Activated T-helper 2 cell treated with anti-CD3 and anti-CD28 coated beads, Interferon-gamma antibody, Interleukin-2, Interleukin-4, amounts not matched to agents 10 μg/mL and 5 μg/mL and 100 μg/mL, durations not matched to agents 14 hours and 24 hours and 36 hours (primary cell): Measurements from ENCODE around the gene SUFU. TPM values are rescaled to one million over a fixed set of nuclear protein-coding genes. Genes with fewer than 3 reads are reported as not detected.
A peak's percentile ranks its signal among the peaks of the same experiment; 100 is the strongest.

Experiments
- DNase-seq: peaks from one replicate; pipeline ENCODE4 v3.0.0; 2021; ENCODE audit warnings: low spot score
- H3K27ac Mint-ChIP-seq: one replicate; pipeline ENCODE4 v1.8.0; 2021; ENCODE audit warnings: mixed read lengths
- H3K27me3 Mint-ChIP-seq: one replicate; pipeline ENCODE4 v1.8.0; 2021; ENCODE audit warnings: low read depth, mixed read lengths
- H3K36me3 Mint-ChIP-seq: one replicate; pipeline ENCODE4 v1.8.0; 2021; ENCODE audit warnings: low read depth, mixed read lengths
- H3K4me1 Mint-ChIP-seq: one replicate; pipeline ENCODE4 v1.8.0; 2021; ENCODE audit warnings: low read depth, mixed read lengths
- H3K4me3 Mint-ChIP-seq: one replicate; pipeline ENCODE4 v1.8.0; 2021; ENCODE audit warnings: low read depth, mild to moderate bottlenecking, moderate library complexity, mixed read lengths
- H3K9me3 Mint-ChIP-seq: one replicate; pipeline ENCODE4 v1.8.0; 2021; ENCODE audit warnings: mixed read lengths
- intact Hi-C: fragments of 100-400 bp; cut with micrococcal nuclease; formaldehyde crosslinking; loops from one replicate; pipeline ENCODE4 v1.15.1; 2023
- total RNA-seq: library from RNA; stranded (reverse); gene quantifications from 2 replicates; pipeline ENCODE4 v1.2.3, GENCODE V29; 2022

Gene SUFU
- total RNA-seq, 1 donor from 2014 or later = 12.4 TPM

- Mint-ChIP-seq H3K4me3 (no peak overlapping the region), H3K36me3 (no peaks in the 10 kb centered on the region), H3K27me3 (no peaks in the 10 kb centered on the region), H3K9me3 (no peaks in the 10 kb centered on the region), H3K4me1 (peaks cover 2% of the 10 kb centered on the region), H3K27ac (no peak overlapping the region)
- DNase-seq = no peak
- intact Hi-C loops = no loop called here
Observed at GRCh38 chr10:102467971-102468438, 35.8 kb upstream of the SUFU start.

- no peaks in the 10 kb centered on the region for H3K36me3 Mint-ChIP-seq
- H3K27ac Mint-ChIP-seq = no peak overlapping the region
- H3K4me1 Mint-ChIP-seq = peaks cover 6% of the 10 kb centered on the region
- H3K4me3 Mint-ChIP-seq = no peak overlapping the region
- DNase-seq = no peak
- H3K27me3 Mint-ChIP-seq = no peaks in the 10 kb centered on the region
- intact Hi-C loops = no loop called here
- H3K9me3 Mint-ChIP-seq = no peaks in the 10 kb centered on the region
Observed at GRCh38 chr10:102468683-102469082, 35.1 kb upstream of the SUFU start.

- H3K27me3 Mint-ChIP-seq = no peaks in the 10 kb centered on the region
- H3K27ac Mint-ChIP-seq = no peak overlapping the region
- H3K36me3 Mint-ChIP-seq = peaks cover 7% of the 10 kb centered on the region
- H3K9me3 Mint-ChIP-seq = no peaks in the 10 kb centered on the region
- intact Hi-C loops = no loop called here
- H3K4me3 Mint-ChIP-seq = no peak overlapping the region
- no peak for DNase-seq
- H3K4me1 Mint-ChIP-seq = peaks cover 7% of the 10 kb centered on the region
Observed at GRCh38 chr10:102470579-102471546, 32.9 kb upstream of the SUFU start.

GRCh38 chr10:102473445-102474331, 30.1 kb upstream of the SUFU start:
- DNase-seq = no peak
- no peak overlapping the region for H3K4me3 Mint-ChIP-seq
- H3K9me3 Mint-ChIP-seq = no peaks in the 10 kb centered on the region
- intact Hi-C loops = no loop called here
- peaks cover 7% of the 10 kb centered on the region for H3K4me1 Mint-ChIP-seq
- H3K27ac Mint-ChIP-seq = no peak overlapping the region
- no peaks in the 10 kb centered on the region for H3K27me3 Mint-ChIP-seq
- peaks cover 7% of the 10 kb centered on the region for H3K36me3 Mint-ChIP-seq

GRCh38 chr10:102475451-102476040, 28.2 kb upstream of the SUFU start:
- Mint-ChIP-seq H3K9me3 (no peaks in the 10 kb centered on the region), H3K4me1 (peaks cover 12% of the 10 kb centered on the region), H3K27ac (peak overlapping the region; percentile 26), H3K36me3 (peaks cover 24% of the 10 kb centered on the region), H3K4me3 (no peak overlapping the region), H3K27me3 (no peaks in the 10 kb centered on the region)
- DNase-seq = no peak
- intact Hi-C loops = loop anchor here (5.0 kb wide), 1 partner anchor 107 kb away; no protein-coding TSS in a partner anchor

- H3K4me1 Mint-ChIP-seq = peaks cover 12% of the 10 kb centered on the region
- H3K36me3 Mint-ChIP-seq = peaks cover 27% of the 10 kb centered on the region
- H3K27me3 Mint-ChIP-seq = no peaks in the 10 kb centered on the region
- H3K4me3 Mint-ChIP-seq = no peak overlapping the region
- H3K27ac Mint-ChIP-seq = no peak overlapping the region
- H3K9me3 Mint-ChIP-seq = no peaks in the 10 kb centered on the region
- intact Hi-C loops = loop anchor here (5.0 kb wide), 1 partner anchor 106 kb away; no protein-coding TSS in a partner anchor
- DNase-seq = no peak
Observed at GRCh38 chr10:102476466-102477141, 27.2 kb upstream of the SUFU start.

GRCh38 chr10:102479651-102480050, 24.1 kb upstream of the SUFU start:
- intact Hi-C loops = loop anchor here (1.0 to 5.0 kb wide), 4 partner anchors 59 to 250 kb away; partner anchors contain the start of genes FBXL15 and NFKB2
- Mint-ChIP-seq H3K27me3 (no peaks in the 10 kb centered on the region), H3K9me3 (no peaks in the 10 kb centered on the region), H3K4me3 (no peak overlapping the region), H3K36me3 (peaks cover 51% of the 10 kb centered on the region), H3K4me1 (peaks cover 6% of the 10 kb centered on the region), H3K27ac (peak overlapping the region; percentile 49)
- DNase-seq = no peak

GRCh38 chr10:102480396-102480795, 23.4 kb upstream of the SUFU start:
- Mint-ChIP-seq H3K4me3 (no peak overlapping the region), H3K27me3 (no peaks in the 10 kb centered on the region), H3K9me3 (no peaks in the 10 kb centered on the region), H3K36me3 (peaks cover 54% of the 10 kb centered on the region), H3K27ac (no peak overlapping the region), H3K4me1 (peaks cover 6% of the 10 kb centered on the region)
- DNase-seq = no peak
- intact Hi-C loops = no loop called here

GRCh38 chr10:102484021-102484420, 19.8 kb upstream of the SUFU start:
- Mint-ChIP-seq H3K9me3 (no peaks in the 10 kb centered on the region), H3K4me1 (peaks cover 3% of the 10 kb centered on the region), H3K4me3 (no peak overlapping the region), H3K27me3 (no peaks in the 10 kb centered on the region), H3K27ac (no peak overlapping the region), H3K36me3 (peaks cover 73% of the 10 kb centered on the region)
- DNase-seq = no peak
- intact Hi-C loops = no loop called here

- Mint-ChIP-seq H3K27ac (no peak overlapping the region), H3K4me3 (no peak overlapping the region), H3K27me3 (no peaks in the 10 kb centered on the region), H3K4me1 (no peaks in the 10 kb centered on the region), H3K36me3 (peaks cover 66% of the 10 kb centered on the region), H3K9me3 (no peaks in the 10 kb centered on the region)
- DNase-seq = no peak
- intact Hi-C loops = no loop called here
Observed at GRCh38 chr10:102485093-102485784, 18.5 kb upstream of the SUFU start.

GRCh38 chr10:102491136-102491535, 12.6 kb upstream of the SUFU start:
- intact Hi-C loops = no loop called here
- H3K36me3 Mint-ChIP-seq = peaks cover 24% of the 10 kb centered on the region
- H3K4me1 Mint-ChIP-seq = peaks cover 3% of the 10 kb centered on the region
- no peaks in the 10 kb centered on the region for H3K9me3 Mint-ChIP-seq
- no peak overlapping the region for H3K4me3 Mint-ChIP-seq
- H3K27ac Mint-ChIP-seq = no peak overlapping the region
- no peak for DNase-seq
- no peaks in the 10 kb centered on the region for H3K27me3 Mint-ChIP-seq
